Inferior parietal cortex (tissue), 1 donor: Measurements from ENCODE around the gene RNF138.
A peak's percentile ranks its signal among the peaks of the same experiment; 100 is the strongest.
"Not testable (repeated sequence)": the region's sequence is repeated elsewhere in the genome, so short reads cannot be mapped to it uniquely, and the experiment has no call there.

Source experiments
- DNase-seq: peaks from one replicate; pipeline ENCODE4 v3.0.0-alpha.2; 2016; ENCODE audit errors: extremely low spot score

The RNF138 gene

GRCh38 chr18:32095192-32095899 lies 3.7 kb downstream of the RNF138 start:
- DNase-seq = no peak

- DNase-seq = no peak
These were observed 4.2 kb downstream of the RNF138 start for GRCh38 chr18:32095900-32096229.

- DNase-seq = no peak
These were observed 5.3 kb downstream of the RNF138 start for GRCh38 chr18:32096946-32097345.

DNA sequence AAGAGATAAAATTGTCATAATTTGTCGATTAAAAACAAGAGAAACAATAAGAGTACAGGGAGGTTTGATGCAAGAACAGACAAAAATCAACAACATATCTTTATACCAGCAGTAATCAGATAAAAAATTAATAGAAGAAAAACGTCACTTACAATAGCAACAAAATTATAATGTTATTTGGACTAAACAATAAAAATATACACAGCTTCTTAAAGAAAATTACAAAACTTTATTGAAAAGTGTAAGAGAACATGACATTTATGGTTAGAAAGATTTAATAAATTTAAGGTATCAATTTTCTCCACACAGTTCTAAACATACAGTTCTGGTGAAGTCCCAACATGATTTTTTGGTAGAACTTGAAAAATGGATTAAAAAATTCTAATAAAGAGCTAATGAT lies 12.8 kb downstream of the RNF138 start:
- no peak for DNase-seq

- no peak for DNase-seq
These were observed 18.3 kb downstream of the RNF138 start for GRCh38 chr18:32110005-32110404.

- no peak for DNase-seq
These were observed 20.0 kb downstream of the RNF138 start for GRCh38 chr18:32111706-32112105.

DNA sequence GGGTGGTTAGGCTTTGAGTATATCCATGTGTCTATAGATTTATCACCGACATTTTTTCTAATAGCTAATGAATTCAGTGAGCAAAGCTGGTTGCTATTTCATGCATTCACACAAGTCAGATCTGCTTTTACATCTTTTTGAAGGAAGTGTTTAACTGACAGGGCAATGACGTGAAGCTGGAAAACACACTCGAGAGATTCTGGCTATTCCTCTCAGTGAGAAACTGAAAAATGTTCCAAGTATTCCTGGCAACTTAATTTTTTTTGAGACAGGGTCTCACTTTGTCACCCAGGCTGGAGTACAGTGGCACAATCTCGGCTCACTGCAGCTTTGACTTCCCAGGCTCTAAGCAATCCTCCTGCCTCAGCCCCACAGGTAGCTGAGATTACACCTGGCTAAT lies 21.2 kb downstream of the RNF138 start:
- no peak for DNase-seq

DNA sequence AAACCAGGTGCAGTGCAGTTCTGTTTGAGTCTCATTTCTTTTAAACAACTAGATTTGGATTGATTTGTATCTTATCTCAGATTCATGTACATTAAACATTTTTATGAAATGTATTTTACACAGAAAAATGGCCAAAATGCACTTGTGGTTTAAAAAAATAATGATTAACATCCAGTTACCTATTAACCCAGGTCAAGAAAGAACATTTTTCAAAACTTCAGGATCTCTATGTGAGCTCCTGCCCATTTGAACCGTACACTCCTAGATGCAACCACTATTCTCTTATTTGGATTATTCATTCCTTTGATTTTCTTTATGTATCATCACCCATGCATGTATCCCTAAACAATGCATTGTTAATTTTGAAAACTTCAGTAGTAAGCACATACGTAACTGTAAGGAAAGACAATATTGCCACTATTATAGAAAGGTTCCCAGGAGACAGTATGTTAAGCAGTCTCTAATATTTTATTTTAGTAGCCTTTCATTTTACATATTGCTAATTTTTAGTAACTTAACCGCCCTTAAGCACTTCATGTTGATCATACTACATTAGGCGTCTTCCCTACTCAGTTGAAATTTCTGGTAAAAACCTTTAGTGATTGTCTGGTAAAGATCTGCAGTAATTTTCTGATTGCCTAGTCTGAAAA lies 22.7 kb downstream of the RNF138 start:
- DNase-seq = no peak

- no peak for DNase-seq
These were observed 30.4 kb downstream of the RNF138 start for GRCh38 chr18:32122039-32122438.

DNA sequence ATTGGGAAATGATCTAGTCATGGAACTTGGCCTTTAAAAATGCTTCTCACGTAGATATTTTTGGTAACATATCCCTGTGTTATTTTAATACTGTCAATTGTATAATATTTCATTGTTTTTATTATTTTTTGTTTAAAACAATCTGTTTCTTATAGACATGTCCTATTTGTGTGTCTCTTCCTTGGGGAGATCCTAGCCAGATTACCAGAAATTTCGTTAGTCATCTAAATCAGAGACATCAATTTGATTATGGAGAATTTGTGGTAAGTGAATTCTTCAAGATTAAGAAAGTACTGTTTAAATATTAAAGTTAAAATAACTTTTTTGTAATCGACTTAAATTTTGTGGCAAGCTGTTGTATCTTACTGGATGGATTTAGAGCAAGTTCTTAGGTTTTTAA lies 34.9 kb downstream of the RNF138 start:
- DNase-seq = no peak

- DNase-seq = no peak
These were observed 44.0 kb downstream of the RNF138 start for GRCh38 chr18:32135625-32136024.

DNA sequence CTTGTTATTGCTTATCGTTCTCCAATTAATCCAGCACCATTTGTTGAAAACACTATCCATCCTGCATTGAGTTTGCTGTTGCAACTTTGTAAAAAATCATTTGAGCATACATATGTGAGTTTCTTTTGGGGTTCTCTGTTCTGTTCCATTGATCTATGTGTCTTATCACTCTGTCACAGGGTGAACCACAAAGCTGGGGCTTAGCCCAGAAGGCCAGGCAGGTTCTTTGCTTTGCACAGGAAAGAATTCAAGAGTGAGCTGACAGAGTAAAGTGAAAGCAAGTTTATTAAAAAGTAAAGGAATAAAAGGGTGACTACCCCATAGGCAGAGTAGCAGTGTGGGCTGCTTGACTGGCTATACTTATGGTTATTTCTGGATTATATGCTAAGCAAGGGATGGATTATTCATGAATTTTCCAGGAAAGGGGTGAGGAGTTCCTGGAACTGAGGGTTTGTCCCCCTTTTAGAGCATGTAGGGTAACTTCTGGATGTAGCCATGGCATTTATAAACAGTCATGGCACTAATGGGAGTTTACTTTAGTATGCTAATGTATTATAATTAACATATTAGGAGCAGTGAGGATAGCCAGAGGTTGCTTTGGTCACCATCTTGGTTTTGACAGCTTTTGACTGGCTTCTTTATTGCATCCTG lies 46.8 kb downstream of the RNF138 start:
- no peak for DNase-seq

- no peak for DNase-seq
These were observed 48.2 kb downstream of the RNF138 start for GRCh38 chr18:32139835-32140283.

DNA sequence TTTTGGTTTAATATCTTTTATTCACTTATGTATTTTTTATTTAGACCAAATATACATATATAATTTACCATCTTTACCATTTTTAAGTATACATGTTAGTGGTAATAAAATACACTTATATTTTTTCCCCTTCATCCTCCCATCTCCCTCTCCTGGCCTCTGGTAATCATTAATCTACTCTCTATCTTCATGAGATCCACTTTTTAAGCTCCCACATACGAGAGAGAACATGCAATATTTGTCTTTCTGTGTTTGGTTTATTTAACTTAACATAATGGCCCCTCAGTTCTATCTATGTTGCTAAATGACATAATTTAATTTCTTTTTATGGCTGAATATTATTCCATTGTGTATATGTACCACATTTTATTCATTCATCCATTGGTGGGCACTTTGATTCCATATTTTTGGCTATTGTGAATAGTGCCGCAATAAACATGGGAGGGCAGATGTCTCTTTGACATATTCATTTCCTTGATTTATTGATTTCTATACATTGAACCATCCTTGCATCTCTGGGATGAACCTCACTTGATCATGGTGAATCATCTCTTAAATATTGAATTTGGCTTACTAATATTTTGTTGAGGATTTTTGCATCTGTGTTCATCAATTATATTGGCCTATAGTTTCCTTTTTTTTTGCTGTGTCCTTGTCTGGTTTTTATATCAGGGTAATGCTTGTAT lies 56.7 kb downstream of the RNF138 start:
- no peak for DNase-seq

- DNase-seq = no peak
These were observed 61.2 kb downstream of the RNF138 start for GRCh38 chr18:32152705-32153448.

DNA sequence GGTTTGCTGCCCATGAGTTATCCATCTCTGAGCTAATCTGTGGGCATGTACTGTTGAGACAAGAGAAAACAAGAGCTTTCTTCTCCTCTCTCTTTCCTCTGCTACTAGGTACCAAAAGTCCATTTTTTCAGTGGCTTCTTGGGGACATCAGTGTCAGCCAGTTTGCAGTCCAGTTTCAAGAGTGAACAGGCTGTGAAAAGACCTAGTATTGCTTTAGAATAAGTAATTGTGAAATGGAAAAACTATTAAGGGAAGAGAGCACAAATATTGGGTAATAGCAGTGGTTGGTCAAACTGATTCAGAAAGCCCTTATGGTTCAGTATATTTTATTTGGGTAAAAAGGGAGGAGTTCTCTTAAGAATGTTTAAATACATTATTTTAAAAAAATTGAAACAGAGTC lies 65.2 kb downstream of the RNF138 start:
- no peak for DNase-seq

- DNase-seq = no peak
These were observed 65.9 kb downstream of the RNF138 start for GRCh38 chr18:32157580-32157979.

GRCh38 chr18:32158108-32158624 lies 66.5 kb downstream of the RNF138 start:
- peak; percentile 94 for DNase-seq

DNA sequence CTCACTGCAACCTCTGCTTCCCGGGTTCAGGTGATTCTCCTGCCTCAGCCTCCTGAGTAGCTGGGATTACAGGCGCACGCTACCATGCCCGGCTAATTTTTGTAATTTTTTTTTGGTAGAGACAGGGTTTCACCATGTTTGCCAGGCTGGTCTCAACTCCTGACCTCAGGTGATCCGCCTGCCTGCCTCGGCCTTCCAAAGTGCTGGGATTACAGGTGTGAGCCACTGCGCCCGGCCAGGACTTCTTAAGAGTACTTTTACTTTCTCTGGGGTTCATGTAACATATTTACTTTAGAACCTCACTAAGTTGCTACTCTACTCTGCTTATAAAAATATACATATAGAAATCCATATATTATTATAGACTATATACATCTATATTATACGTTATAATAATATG lies 67.0 kb downstream of the RNF138 start:
- DNase-seq = not testable (repeated sequence)

- no peak for DNase-seq
These were observed 68.9 kb downstream of the RNF138 start for GRCh38 chr18:32160547-32160946.

DNA sequence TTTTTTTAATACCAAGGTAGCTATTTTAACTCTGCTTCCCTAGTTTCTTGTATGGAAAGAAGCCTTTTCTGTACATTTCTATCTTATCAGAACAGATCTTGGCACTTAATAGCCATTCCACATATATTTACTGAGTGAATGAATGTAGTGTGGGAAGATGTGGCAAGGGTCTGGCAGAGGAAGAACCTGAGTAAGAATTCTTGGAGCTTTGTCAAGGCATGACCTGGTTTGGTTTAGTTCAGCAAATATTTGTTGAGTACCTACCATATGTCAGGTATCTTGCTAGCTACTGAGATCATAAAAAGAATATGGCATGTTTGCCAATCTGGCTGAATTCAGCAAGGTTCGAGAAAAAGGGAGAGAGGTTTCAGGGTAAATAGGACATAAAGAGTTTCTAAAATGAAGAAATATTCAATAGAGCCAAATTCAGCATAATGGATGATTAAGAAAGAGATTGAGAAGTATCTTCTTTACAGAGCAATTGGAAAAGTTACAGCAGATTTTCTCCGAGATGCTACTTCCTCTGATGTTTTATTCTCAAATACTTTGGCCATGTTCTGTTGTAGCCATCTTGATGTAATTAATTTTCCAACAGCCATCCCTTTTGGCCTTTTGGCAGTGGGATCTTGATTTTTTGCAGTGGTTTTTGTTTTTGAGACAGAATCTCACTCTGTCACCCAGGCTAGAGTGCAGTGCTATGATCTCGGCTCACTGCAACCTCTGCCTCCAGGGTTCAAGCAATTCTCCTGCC lies 76.5 kb downstream of the RNF138 start:
- DNase-seq = no peak
